HepG2 (cell line): ENCODE measurements around the gene SAA2. TPM values are rescaled to one million over a fixed set of nuclear protein-coding genes. Genes with fewer than 3 reads are reported as not detected.

Source experiments
- NFAT5 ChIP-seq: sonication (generic); formaldehyde crosslinking; IDR thresholded peaks from 2 replicates; pipeline ENCODE4 v1.4.0; 2020; ENCODE audit warnings: missing genetic modification reagents
- SRSF9 ChIP-seq: fragments of 200-400 bp; formaldehyde crosslinking; IDR thresholded peaks from 2 replicates; pipeline ENCODE4 v1.6.1; 2018; ENCODE audit warnings: borderline replicate concordance, mild to moderate bottlenecking, low read depth, low read length; ENCODE audit not compliant: insufficient read depth, poor library complexity, severe bottlenecking
- TAF15 ChIP-seq: fragments of 200-400 bp; formaldehyde crosslinking; IDR thresholded peaks from one replicate; pipeline ENCODE4 v1.6.1; 2018; ENCODE audit warnings: mild to moderate bottlenecking, low read depth, low read length; ENCODE audit not compliant: poor library complexity, severe bottlenecking
- THAP7 ChIP-seq: sonication (generic); formaldehyde crosslinking; IDR thresholded peaks from 2 replicates; pipeline ENCODE4 v1.8.1; 2023; ENCODE audit warnings: mild to moderate bottlenecking, missing genetic modification reagents
- XRCC5 ChIP-seq: fragments of 200-400 bp; formaldehyde crosslinking; optimal IDR thresholded peaks from 2 replicates; pipeline ENCODE3; 2017; ENCODE audit warnings: mild to moderate bottlenecking, low read length
- ZNF546 ChIP-seq: sonication (generic); formaldehyde crosslinking; conservative IDR thresholded peaks from 2 replicates; pipeline ENCODE4 v1.8.1; 2023; ENCODE audit warnings: mild to moderate bottlenecking, missing genetic modification reagents
- polyA plus RNA-seq, 8 experiments: library from polyadenylated mRNA; depleted of rRNA in 3 of 8; stranded (reverse) in 7 of 8; unstranded in 1 of 8; fragments of >200 nt; fragmentation: Illumina TruSeq in 4 of 8; extraction: Trizol in 4 of 8; gene quantifications; 2 replicates each; pipeline versions ENCODE4 v1.2.1 to v1.2.3, GENCODE V29; 2011 to 2016; ENCODE audit warnings: low read depth in 4 of 8, missing spikeins in 1 of 8, mixed read lengths in 1 of 8; ENCODE audit not compliant: insufficient read depth in 1 of 8
- total RNA-seq, 5 experiments: library from RNA; depleted of rRNA; stranded (reverse); fragments of >200 nt; fragmentation: Illumina TruSeq; extraction: Trizol; gene quantifications; 2 replicates each; pipeline ENCODE4 v1.2.3, GENCODE V29; 2016; ENCODE audit warnings: low read depth in 1 of 5
- TF ChIP-seq, protein P1 (sequence below), 2 experiments: sonication (generic) in 1 of 2; formaldehyde crosslinking in 1 of 2; IDR thresholded peaks; 2 replicates each; pipeline versions ENCODE4 v1.5.1 to v1.6.1; 2011 to 2020; ENCODE audit warnings: borderline replicate concordance in 1 of 2, low read depth in 1 of 2, low read length in 1 of 2, mild to moderate bottlenecking in 1 of 2, missing genetic modification reagents in 1 of 2, moderate library complexity in 1 of 2

The SAA2 gene
- total and polyA plus RNA-seq, 2 of the 13 experiments (the other 11 are each of a cell fraction or from before 2014, with no cell fraction given): 0.27 TPM; not detected in 1

- no peak for TF ChIP-seq NFAT5 (CRISPR knock-in tag)
- no peak for TF ChIP-seq SRSF9
- no peak for TF ChIP-seq THAP7
- TF ChIP-seq ZNF546 (CRISPR knock-in tag): no peak
- TF ChIP-seq XRCC5: no peak
- TF ChIP-seq, protein P1, sequence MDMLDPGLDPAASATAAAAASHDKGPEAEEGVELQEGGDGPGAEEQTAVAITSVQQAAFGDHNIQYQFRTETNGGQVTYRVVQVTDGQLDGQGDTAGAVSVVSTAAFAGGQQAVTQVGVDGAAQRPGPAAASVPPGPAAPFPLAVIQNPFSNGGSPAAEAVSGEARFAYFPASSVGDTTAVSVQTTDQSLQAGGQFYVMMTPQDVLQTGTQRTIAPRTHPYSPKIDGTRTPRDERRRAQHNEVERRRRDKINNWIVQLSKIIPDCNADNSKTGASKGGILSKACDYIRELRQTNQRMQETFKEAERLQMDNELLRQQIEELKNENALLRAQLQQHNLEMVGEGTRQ (IDR thresholded peaks at IDR 0.05; ENCODE audit: low read depth, low read length): no peak
- TF ChIP-seq, protein P1 (CRISPR knock-in tag; IDR thresholded peaks at IDR 0.05; ENCODE audit: borderline replicate concordance): no peak
- TF ChIP-seq TAF15: no peak
Observed at GRCh38 chr11:18294862-18295261, 46.4 kb upstream of the SAA2 start (continued).
